NCI-H510A (cell line): Measurements from ENCODE around the gene MAP10.
"Not testable (repeated sequence)": the region's sequence is repeated elsewhere in the genome, so short reads cannot be mapped to it uniquely, and the experiment has no call there.

Experiments used
- DNase-seq: peaks from one replicate; lab custom pipeline; 2025; lab: John Stamatoyannopoulos, UW

Gene MAP10, protein sequence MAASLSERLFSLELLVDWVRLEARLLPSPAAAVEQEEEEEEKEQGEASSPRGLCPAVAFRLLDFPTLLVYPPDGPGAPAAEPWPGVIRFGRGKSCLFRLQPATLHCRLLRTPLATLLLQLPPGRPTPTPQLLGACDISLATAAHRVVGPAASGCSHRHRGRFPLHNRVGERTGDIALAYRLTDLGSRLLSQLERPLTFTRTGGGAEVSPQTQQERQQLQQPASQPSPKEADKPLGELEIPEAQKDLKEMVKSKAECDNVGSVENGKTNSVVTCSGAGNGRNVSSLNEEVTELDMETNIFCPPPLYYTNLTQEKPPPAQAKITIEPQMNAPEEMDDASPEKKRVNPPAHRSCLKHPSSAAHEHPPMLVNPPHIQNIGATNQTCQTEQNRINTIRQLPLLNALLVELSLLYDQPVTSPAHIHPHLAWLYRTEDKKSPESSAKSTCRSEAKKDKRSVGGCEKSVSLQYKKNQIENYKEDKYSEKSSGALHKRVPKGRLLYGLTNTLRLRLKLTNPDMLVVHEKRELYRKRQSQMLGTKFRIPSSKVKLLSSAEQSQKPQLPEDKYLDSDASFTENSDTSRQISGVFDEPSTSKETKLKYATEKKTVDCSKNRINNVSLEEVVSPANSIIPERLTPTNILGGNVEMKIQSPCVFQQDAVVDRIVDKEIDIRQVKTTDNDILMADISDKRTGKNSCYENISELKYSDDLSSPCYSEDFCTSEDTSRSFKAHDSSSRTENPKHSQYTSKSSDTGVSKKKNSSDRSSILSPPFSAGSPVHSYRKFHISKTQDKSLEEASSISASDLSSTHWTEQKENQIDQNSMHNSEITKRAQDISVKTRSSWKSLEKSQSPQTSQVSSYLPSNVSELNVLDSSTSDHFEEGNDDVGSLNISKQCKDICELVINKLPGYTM

DNA sequence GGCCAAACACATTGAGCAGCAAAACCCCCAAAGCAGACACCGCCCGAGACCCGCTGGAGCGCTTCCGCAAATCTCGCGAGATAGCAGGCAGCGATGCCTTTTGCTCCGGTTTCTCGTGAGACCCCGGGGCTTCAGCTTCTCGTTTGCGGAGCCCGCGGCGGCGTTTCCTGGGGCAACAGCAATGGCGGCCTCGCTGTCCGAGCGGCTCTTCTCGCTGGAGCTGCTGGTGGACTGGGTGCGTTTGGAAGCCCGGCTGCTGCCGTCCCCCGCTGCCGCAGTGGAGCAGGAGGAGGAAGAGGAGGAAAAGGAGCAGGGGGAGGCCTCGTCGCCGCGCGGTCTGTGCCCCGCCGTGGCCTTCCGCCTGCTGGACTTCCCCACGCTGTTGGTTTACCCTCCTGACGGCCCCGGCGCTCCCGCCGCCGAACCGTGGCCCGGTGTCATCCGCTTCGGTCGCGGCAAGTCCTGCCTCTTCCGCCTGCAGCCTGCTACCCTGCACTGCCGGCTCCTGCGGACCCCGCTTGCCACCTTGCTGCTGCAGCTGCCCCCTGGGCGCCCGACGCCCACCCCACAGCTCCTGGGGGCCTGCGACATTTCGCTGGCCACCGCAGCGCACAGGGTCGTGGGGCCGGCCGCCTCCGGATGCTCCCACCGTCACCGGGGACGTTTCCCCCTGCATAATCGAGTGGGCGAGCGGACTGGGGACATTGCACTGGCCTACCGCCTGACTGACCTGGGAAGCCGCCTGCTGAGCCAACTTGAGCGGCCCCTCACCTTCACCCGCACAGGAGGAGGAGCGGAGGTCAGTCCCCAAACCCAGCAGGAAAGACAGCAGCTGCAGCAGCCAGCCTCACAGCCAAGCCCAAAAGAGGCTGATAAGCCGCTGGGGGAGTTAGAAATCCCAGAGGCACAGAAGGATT, at the start of gene MAP10:
MAP10 (plus strand) TSS at position 148 of the 917 bp plus-strand sequence; CDS start at position 182, 34 bp downstream.
- peak; percentile 83 for DNase-seq

GRCh38 chr1:232764458-232765251, 40.6 kb upstream of the MAP10 start:
- no peak for DNase-seq

DNA sequence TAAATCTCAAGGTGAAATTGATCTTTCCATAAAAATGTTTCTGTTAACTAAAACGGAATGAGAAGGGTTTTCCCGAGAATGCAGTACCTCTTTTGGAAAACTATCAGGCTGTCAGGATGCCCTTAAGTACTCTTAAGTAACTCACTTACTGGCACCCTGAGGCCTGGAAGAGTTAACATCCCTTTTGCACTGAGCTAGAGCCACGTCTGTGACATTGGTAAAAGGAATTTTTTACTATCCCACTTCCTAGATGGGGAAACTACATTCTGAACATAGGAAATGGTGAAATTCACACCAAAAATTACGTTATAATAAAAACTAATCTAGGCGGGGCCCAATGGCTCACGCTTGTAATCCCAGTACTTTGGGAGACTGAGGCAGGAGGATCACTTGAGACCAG, 39.7 kb upstream of the MAP10 start:
- DNase-seq: no peak

DNA sequence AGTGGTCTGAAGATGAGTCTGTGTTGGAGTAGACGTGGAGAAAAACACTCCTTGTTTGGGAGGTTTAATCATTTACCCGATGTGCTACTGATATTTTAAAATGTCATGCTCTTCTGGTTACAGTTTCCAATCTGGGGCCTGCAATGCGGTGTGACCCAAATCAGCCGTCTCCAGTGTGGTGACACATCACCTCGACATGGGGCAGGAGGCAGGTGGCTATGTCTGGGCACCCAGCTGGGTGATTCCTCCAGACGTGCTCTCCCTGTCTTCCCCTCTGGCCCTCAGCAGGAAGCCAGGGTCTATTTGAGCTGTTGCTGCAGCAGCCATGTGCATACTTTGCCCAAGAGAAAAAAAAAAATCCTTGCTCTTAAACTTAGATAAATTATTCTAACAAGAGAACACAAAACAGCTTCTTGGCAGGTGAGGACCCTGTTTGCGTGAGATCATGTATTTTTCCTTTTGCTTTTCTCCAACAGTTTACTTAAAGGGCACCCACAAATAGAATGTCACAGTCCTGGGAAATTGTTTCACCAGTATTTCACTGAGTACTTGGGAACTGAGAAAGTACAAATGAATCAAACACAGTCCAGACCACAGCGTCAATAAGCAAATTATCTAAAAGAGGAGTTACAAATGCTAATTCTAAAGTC, 38.9 kb upstream of the MAP10 start:
- no peak for DNase-seq

- no peak for DNase-seq
These were observed 38.3 kb upstream of the MAP10 start for GRCh38 chr1:232766904-232767303.

- DNase-seq: no peak
These were observed 37.7 kb upstream of the MAP10 start for GRCh38 chr1:232767305-232768074.

DNA sequence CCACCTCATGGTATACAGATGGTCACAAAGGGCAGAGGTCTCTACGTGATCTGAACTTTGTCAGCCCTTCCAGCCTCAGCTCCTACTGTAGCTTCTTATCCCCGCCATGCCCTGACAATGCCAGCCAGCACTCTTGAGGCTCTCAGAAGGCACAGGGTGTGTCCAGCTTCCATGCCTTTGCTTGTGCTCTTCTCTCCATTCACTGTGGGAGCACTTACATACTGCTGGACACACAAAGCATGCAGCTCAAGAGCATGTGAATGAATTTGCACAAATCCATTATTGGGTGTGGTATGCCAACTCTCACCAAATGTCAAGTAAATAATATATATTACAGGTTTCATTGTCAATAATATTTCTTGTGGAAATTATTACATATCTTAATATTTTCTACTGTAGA, 36.4 kb upstream of the MAP10 start:
- no peak for DNase-seq

DNA sequence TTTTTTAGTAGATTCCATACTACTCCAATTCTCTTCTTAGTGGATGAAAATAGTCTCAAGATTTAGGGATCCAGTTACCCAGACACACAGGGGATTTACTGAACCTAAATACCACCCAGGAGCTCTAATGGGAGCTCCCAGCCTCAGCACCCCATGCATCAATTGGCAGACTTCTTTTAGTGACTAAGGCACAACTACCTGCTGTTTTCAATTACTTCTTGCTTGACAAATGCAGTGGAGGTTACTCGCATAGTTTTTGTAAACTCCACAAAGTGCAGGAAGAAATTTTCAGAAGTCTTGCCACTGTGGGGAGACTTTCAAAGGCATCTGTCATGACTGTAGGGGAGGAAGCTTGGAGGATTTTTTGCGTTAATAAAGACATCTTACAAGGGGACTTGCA, 35.5 kb upstream of the MAP10 start:
- no peak for DNase-seq

- no peak for DNase-seq
These were observed 31.5 kb upstream of the MAP10 start for GRCh38 chr1:232773752-232774151.

DNA sequence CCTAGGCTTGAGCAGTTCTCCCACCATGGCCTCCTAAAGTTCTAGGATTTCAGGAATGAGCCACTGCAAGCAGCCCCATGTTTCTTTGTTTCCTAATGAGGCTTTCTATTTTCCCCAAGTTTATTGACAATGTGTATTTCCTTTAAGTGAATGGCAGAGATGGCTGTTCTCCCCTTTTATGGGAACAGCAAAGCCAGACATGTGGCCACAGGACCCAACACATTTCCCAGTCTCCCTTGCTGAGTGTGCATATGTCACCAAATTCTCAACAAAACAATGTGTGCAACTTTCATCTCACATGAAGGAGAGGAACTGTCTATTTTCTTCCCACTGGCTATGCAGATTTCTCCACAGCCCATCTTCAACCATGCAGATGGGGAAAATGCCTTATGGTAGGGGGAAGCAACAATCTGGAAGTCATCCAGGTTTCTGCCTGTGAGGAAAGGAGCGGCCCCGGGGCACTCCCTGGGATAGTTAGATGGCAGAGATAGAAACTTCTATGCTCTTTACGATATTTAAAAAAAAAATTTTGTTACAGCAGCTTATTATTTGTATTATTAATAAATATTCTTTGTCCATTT, 28.6 kb upstream of the MAP10 start:
- no peak for DNase-seq

- DNase-seq: no peak
These were observed 24.9 kb upstream of the MAP10 start for GRCh38 chr1:232780354-232780753.

GRCh38 chr1:232784794-232785193, 20.4 kb upstream of the MAP10 start:
- DNase-seq: no peak

GRCh38 chr1:232785630-232786029, 19.6 kb upstream of the MAP10 start:
- not testable (repeated sequence) for DNase-seq

- DNase-seq: no peak
These were observed 18.3 kb upstream of the MAP10 start for GRCh38 chr1:232786845-232787455.

DNA sequence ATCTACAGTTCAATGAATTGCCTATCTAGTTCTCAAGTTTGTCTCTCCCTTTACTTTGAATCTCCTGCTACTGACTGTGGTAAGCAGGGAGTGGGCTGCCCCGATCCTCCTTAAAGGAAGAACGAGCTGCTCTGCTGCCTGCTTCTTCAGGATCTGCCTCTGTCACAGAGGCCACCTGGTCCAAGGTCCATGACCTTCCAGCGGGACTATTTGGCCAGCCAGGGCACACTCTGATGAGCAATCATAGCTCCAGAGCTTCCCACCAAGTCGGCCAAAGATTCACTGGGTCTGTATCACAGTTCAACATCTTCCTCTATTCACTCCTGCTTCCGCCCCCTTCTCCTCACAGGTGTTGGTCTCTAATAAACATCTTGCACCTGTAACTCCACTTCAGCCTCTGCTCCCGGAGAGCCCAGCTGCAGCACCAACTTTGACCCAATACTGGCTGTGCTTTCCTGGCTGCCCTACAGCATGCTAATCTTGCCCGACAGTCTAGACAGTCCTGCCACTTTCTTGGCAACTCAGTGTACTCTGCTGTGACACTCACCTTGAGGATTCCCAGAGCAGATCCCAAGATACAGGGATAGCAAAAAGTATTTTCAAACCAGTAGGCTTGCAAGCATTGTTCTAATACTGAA, 16.9 kb upstream of the MAP10 start:
- DNase-seq: no peak

- DNase-seq: no peak
These were observed 15.6 kb upstream of the MAP10 start for GRCh38 chr1:232789651-232790050.

GRCh38 chr1:232792949-232793348, 12.3 kb upstream of the MAP10 start:
- no peak for DNase-seq

- peak; percentile 69 for DNase-seq
These were observed 11.3 kb upstream of the MAP10 start for GRCh38 chr1:232793944-232794343.
